AG04450 (cell line): ENCODE data around the gene CAPNS1. TPM values are rescaled to one million over a fixed set of nuclear protein-coding genes. Genes with fewer than 3 reads are reported as not detected.

Source experiments
- CTCF ChIA-PET: fragments of 300-600, 350-600 bp; formaldehyde crosslinking; extraction: SDS; loops from one replicate; lab custom pipeline; 2022; ENCODE audit warnings: antibody characterized with exemption, inconsistent platforms; lab: Charles Lee
- POLR2A ChIA-PET: fragments of 350-600 bp; formaldehyde crosslinking; extraction: SDS; loops from one replicate; lab custom pipeline; 2021; ENCODE audit warnings: antibody characterized with exemption, inconsistent platforms; lab: Yijun Ruan, JAX
- DNase-seq: peaks from one replicate; pipeline ENCODE4 v3.0.0-alpha.2; 2011; ENCODE audit warnings: low read depth, low spot score
- H3K27ac ChIP-seq: one replicate; pipeline ENCODE4 v1.5.1; 2012; ENCODE audit warnings: low read depth, low read length, control low read depth
- H3K27me3 ChIP-seq: one replicate; pipeline ENCODE4 v1.6.0; 2012; ENCODE audit warnings: low read length; ENCODE audit not compliant: control insufficient read depth, insufficient read depth
- H3K4me3 ChIP-seq: 2 replicates; pipeline ENCODE4 v1.5.1; 2011; ENCODE audit warnings: mild to moderate bottlenecking, low read depth, low read length, control low read depth
- H3K9me3 ChIP-seq: 2 replicates; pipeline ENCODE4 v1.5.1; 2012; ENCODE audit warnings: low read length; ENCODE audit not compliant: control insufficient read depth, insufficient read depth
- polyA plus RNA-seq: library from polyadenylated mRNA; depleted of rRNA; stranded (reverse); fragments of >200 nt; gene quantifications from 2 replicates; pipeline ENCODE4 v1.2.3, GENCODE V29; 2011
- TF ChIP-seq, protein P1 (sequence below): IDR thresholded peaks from 2 replicates; pipeline ENCODE4 v1.5.1; 2011; ENCODE audit warnings: low read depth, low read length, control low read depth, inconsistent platforms

The CAPNS1 gene
- polyA plus RNA-seq, 1 experiment = 895 TPM

DNA sequence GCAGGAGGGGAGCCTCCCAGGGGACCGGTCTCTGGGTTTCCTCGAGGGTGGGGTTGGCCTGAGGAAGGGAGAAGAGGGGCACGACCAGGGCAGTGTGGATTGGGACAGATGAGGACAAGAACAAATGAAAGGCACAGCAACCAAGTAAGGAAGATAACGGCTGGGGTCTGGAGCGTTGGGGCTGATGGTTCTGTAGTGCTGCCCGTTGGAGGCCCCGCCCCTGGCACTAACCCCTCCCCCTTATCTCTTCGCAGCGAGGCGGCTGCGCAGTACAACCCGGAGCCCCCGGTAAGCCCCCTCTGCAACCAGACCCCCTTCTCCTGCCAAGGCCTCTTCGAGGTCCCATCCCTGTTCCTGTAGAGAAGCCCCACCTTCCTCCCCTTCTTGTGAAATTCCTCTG is 2.2 kb downstream of the CAPNS1 start:
- no peak overlapping the region for H3K27ac ChIP-seq
- H3K27me3 ChIP-seq = no peaks in the 10 kb centered on the region
- H3K4me3 ChIP-seq = no peak overlapping the region
- CTCF ChIA-PET = no interaction called here
- DNase-seq = no peak
- TF ChIP-seq, protein P1, sequence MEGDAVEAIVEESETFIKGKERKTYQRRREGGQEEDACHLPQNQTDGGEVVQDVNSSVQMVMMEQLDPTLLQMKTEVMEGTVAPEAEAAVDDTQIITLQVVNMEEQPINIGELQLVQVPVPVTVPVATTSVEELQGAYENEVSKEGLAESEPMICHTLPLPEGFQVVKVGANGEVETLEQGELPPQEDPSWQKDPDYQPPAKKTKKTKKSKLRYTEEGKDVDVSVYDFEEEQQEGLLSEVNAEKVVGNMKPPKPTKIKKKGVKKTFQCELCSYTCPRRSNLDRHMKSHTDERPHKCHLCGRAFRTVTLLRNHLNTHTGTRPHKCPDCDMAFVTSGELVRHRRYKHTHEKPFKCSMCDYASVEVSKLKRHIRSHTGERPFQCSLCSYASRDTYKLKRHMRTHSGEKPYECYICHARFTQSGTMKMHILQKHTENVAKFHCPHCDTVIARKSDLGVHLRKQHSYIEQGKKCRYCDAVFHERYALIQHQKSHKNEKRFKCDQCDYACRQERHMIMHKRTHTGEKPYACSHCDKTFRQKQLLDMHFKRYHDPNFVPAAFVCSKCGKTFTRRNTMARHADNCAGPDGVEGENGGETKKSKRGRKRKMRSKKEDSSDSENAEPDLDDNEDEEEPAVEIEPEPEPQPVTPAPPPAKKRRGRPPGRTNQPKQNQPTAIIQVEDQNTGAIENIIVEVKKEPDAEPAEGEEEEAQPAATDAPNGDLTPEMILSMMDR = no peak
- no peaks in the 10 kb centered on the region for H3K9me3 ChIP-seq
- POLR2A ChIA-PET = interaction anchor here (0.6 kb wide), 1 partner anchor 31 kb away, joined by 11 read pairs; no protein-coding TSS in a partner anchor

DNA sequence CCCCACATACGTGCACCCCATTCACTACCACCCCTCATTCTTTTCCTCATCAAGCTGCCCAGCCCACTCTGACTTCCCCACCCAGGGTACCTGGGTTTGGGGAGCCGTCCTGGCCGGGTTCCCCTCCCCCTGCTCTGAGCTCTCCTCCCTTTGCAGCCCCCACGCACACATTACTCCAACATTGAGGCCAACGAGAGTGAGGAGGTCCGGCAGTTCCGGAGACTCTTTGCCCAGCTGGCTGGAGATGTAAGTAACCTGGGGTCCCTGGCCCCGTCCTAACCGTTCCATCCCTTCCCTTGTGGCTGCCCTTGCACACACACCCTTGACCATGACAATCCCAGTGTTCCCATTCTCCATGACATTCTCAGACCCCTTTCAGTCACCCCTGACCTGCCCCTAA is 2.6 kb downstream of the CAPNS1 start:
- ChIA-PET CTCF (interaction anchor here (1.1 kb wide), 1 partner anchor 28 kb away, joined by 4 read pairs; no protein-coding TSS in a partner anchor), POLR2A (interaction anchor here (0.6 kb wide), 1 partner anchor 30 kb away, joined by 11 read pairs; no protein-coding TSS in a partner anchor)
- H3K9me3 ChIP-seq = no peaks in the 10 kb centered on the region
- H3K27me3 ChIP-seq = no peaks in the 10 kb centered on the region
- H3K27ac ChIP-seq = no peak overlapping the region
- TF ChIP-seq, protein P1 = no peak
- H3K4me3 ChIP-seq = no peak overlapping the region
- DNase-seq = no peak

DNA sequence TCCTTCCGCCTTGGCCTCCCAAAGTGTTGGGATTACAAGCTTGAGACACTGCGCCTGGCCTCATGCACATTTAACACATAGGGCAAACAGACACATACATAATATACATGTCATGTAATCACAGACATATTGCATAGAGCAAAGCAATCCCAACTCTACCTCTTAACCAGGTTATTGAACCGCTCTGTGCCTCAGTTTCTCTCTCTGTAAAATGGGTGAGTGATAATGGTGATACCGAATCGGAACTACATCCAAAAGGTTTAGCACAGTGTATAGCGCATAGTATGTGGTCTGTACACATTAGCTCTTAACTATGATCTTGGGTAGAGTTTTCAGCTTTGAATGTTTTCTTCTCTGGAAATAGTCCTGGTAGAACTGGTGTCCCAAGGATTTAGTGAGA is 4.8 kb downstream of the CAPNS1 start:
- CTCF ChIA-PET = no interaction called here
- no peaks in the 10 kb centered on the region for H3K9me3 ChIP-seq
- TF ChIP-seq, protein P1 = no peak
- no peaks in the 10 kb centered on the region for H3K27me3 ChIP-seq
- DNase-seq = no peak
- H3K27ac ChIP-seq = no peak overlapping the region
- no peak overlapping the region for H3K4me3 ChIP-seq
- POLR2A ChIA-PET = interaction anchor here (0.6 kb wide), 1 partner anchor 20 kb away, joined by 4 read pairs; no protein-coding TSS in a partner anchor

DNA sequence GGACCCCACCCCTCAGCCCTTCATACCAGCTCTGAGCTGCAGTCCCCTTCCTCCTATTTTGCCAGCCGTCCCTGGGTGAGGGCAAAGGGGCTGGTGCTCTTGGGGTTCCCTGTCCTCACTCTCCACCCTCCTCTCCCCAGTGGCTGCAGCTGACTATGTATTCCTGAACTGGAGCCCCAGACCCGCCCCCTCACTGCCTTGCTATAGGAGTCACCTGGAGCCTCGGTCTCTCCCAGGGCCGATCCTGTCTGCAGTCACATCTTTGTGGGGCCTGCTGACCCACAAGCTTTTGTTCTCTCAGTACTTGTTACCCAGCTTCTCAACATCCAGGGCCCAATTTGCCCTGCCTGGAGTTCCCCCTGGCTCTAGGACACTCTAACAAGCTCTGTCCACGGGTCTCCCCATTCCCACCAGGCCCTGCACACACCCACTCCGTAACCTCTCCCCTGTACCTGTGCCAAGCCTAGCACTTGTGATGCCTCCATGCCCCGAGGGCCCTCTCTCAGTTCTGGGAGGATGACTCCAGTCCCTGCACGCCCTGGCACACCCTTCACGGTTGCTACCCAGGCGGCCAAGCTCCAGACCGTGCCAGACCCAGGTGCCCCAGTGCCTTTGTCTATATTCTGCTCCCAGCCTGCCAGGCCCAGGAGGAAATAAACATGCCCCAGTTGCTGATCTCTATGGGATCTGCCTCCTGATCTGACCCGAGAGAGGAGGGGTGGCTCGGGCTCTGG is 10.0 kb downstream of the CAPNS1 start:
- Histone ChIP-seq H3K4me3 (no peak overlapping the region), H3K9me3 (no peaks in the 10 kb centered on the region; the same call in 1 of the 2 replicates), H3K27me3 (no peaks in the 10 kb centered on the region), H3K27ac (no peak overlapping the region)
- TF ChIP-seq, protein P1 = no peak
- DNase-seq = no peak
- ChIA-PET CTCF (no interaction called here), POLR2A (interaction anchor here (1.3 kb wide), 1 partner anchor 10 kb away, joined by 3 read pairs; the partner anchor contains the start of gene CAPNS1)

DNA sequence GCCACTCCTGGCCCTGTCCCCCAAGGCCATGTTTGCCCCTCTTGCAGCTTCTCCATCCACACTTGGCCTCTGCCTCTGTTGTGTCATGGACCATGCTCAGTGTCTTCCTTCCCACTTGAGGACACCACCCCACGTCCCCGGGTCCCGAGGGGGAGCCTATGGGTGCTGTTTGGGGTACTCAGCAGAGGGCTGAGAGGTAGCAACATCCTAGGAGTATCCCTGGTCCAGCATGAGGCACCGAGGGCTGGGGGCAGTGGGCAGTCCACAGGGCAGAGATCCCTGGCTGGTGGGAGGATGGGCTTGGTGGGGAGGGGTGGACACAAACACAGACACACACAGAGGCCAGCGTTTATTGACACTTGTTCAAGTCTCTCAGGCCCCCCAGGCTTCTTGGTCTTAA is 10.7 kb downstream of the CAPNS1 start:
- H3K27me3 ChIP-seq = no peaks in the 10 kb centered on the region
- no peak overlapping the region for H3K4me3 ChIP-seq
- TF ChIP-seq, protein P1 = no peak
- no peak for DNase-seq
- H3K9me3 ChIP-seq = no peaks in the 10 kb centered on the region; the same call in 1 of the 2 replicates
- ChIA-PET CTCF (no interaction called here), POLR2A (interaction anchor here (1.3 kb wide), 1 partner anchor 11 kb away, joined by 3 read pairs; the partner anchor contains the start of gene CAPNS1)
- no peak overlapping the region for H3K27ac ChIP-seq
